ENCODE results near the gene PTPRD.

Gene PTPRD

DNA sequence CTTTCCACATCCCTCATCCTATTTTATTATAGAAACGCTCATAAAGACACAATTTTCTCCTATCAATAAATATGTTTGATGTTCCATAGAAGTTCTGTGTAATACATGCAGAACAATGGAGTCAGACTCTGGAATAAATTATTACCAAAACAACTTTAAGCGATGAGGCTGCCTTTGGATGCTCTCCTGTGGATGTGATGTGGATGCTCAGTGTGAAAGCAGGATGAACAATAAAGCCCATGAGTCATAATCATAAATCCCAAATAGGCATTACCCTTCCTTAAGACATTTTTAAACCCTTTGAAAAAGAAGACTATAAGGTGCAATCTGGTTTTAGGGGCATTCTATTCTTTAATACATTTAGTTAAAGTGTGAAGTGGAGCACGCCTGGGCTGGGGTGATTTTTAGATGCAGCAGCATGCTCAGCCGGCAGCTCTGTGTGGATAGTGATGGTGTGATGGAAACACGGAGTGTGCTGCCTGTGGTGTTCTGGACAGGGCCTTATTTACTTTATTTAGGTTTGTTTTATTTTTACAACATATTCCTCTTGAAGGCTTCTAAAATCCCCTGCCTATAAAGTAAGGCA lies 991.4 kb downstream of the PTPRD start:
- Histone ChIP-seq H3K9me2 (replicated peaks; ENCODE audit: control insufficient read depth, low read length) (no peaks in the 10 kb centered on the region), H3K4me3 (ENCODE audit: low read length) (no peak overlapping the region), H3K79me2 (ENCODE audit: control insufficient read depth, low read length) (no peaks in the 10 kb centered on the region), H3F3A (ENCODE audit: control insufficient read depth, insufficient read depth) (no peaks in the 10 kb centered on the region), H3K4me2 (ENCODE audit: low read length) (no peak overlapping the region), H3K9me3 (ENCODE audit: control insufficient read depth, insufficient read depth, low read length) (no peaks in the 10 kb centered on the region), H4K20me1 (ENCODE audit: control insufficient read depth, insufficient read depth, low read depth, low read length) (no peaks in the 10 kb centered on the region), H3K36me3 (ENCODE audit: control insufficient read depth, low read length) (no peaks in the 10 kb centered on the region), H3K4me1 (ENCODE audit: control insufficient read depth, low read length) (peaks cover 4% of the 10 kb centered on the region; the same call in 1 of the 2 replicates), H3K27me3 (ENCODE audit: control insufficient read depth, low read length) (no peaks in the 10 kb centered on the region), H3K27ac (ENCODE audit: low read depth, low read length) (no peak overlapping the region)
- no peak for TF ChIP-seq EZH2phosphoT487 (IDR thresholded peaks at IDR 0.05; ENCODE audit: borderline replicate concordance, low read length)
- TF ChIP-seq, protein P1, sequence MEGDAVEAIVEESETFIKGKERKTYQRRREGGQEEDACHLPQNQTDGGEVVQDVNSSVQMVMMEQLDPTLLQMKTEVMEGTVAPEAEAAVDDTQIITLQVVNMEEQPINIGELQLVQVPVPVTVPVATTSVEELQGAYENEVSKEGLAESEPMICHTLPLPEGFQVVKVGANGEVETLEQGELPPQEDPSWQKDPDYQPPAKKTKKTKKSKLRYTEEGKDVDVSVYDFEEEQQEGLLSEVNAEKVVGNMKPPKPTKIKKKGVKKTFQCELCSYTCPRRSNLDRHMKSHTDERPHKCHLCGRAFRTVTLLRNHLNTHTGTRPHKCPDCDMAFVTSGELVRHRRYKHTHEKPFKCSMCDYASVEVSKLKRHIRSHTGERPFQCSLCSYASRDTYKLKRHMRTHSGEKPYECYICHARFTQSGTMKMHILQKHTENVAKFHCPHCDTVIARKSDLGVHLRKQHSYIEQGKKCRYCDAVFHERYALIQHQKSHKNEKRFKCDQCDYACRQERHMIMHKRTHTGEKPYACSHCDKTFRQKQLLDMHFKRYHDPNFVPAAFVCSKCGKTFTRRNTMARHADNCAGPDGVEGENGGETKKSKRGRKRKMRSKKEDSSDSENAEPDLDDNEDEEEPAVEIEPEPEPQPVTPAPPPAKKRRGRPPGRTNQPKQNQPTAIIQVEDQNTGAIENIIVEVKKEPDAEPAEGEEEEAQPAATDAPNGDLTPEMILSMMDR (IDR thresholded peaks at IDR 0.05; ENCODE audit: low read depth, low read length, poor library complexity, severe bottlenecking), result no peak

DNA sequence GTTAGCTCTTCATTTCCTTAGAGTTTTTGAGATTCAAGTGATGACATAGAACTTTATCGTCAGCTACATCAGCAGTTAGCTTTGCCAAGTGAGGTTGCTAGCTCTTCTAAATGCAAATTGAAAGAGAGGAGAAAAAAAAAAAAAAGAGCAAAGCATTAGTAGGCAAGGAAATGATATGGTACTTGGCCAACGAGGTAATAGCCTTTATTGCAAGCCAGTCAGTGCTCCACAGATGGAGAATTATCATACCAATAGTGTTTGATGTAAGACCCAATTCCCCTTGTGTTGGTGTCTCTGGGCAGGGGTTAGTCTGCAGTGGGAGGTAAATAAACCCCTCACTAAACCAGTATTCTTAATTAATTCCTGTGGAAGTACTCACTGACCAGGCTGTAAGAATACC lies 992.1 kb downstream of the PTPRD start:
- no peaks in the 10 kb centered on the region for H3K79me2 ChIP-seq (ENCODE audit: control insufficient read depth, low read length)
- H4K20me1 ChIP-seq (ENCODE audit: control insufficient read depth, insufficient read depth, low read depth, low read length), result no peaks in the 10 kb centered on the region
- TF ChIP-seq EZH2phosphoT487 (IDR thresholded peaks at IDR 0.05; ENCODE audit: borderline replicate concordance, low read length), result no peak
- TF ChIP-seq, protein P1 (IDR thresholded peaks at IDR 0.05; ENCODE audit: low read depth, low read length, poor library complexity, severe bottlenecking), result no peak
- H3K4me1 ChIP-seq (ENCODE audit: control insufficient read depth, low read length), result peaks cover 4% of the 10 kb centered on the region; the same call in 1 of the 2 replicates
- H3K27me3 ChIP-seq (ENCODE audit: control insufficient read depth, low read length), result no peaks in the 10 kb centered on the region
- no peaks in the 10 kb centered on the region for H3F3A ChIP-seq (ENCODE audit: control insufficient read depth, insufficient read depth)
- H3K4me2 ChIP-seq (ENCODE audit: low read length), result no peak overlapping the region
- H3K27ac ChIP-seq (ENCODE audit: low read depth, low read length), result no peak overlapping the region
- H3K4me3 ChIP-seq (ENCODE audit: low read length), result no peak overlapping the region
- no peaks in the 10 kb centered on the region for H3K9me3 ChIP-seq (ENCODE audit: control insufficient read depth, insufficient read depth, low read length)
- H3K36me3 ChIP-seq (ENCODE audit: control insufficient read depth, low read length), result no peaks in the 10 kb centered on the region
- H3K9me2 ChIP-seq (replicated peaks; ENCODE audit: control insufficient read depth, low read length), result no peaks in the 10 kb centered on the region

- no peaks in the 10 kb centered on the region for H3K79me2 ChIP-seq (ENCODE audit: control insufficient read depth, low read length)
- H3K9me3 ChIP-seq (ENCODE audit: control insufficient read depth, insufficient read depth, low read length), result peaks cover 1% of the 10 kb centered on the region; the same call in 1 of the 2 replicates
- H4K20me1 ChIP-seq (ENCODE audit: control insufficient read depth, insufficient read depth, low read depth, low read length), result no peaks in the 10 kb centered on the region
- peaks cover 14% of the 10 kb centered on the region for H3F3A ChIP-seq (ENCODE audit: control insufficient read depth, insufficient read depth)
- peaks cover 50% of the 10 kb centered on the region for H3K4me1 ChIP-seq (ENCODE audit: control insufficient read depth, low read length)
- H3K4me3 ChIP-seq (ENCODE audit: low read length), result no peak overlapping the region
- H3K4me2 ChIP-seq (ENCODE audit: low read length), result no peak overlapping the region
- TF ChIP-seq EZH2phosphoT487 (IDR thresholded peaks at IDR 0.05; ENCODE audit: borderline replicate concordance, low read length), result no peak
- TF ChIP-seq, protein P1 (IDR thresholded peaks at IDR 0.05; ENCODE audit: low read depth, low read length, poor library complexity, severe bottlenecking), result no peak
- no peak overlapping the region for H3K27ac ChIP-seq (ENCODE audit: low read depth, low read length)
- H3K9me2 ChIP-seq (replicated peaks; ENCODE audit: control insufficient read depth, low read length), result no peaks in the 10 kb centered on the region
- H3K27me3 ChIP-seq (ENCODE audit: control insufficient read depth, low read length), result no peaks in the 10 kb centered on the region
- H3K36me3 ChIP-seq (ENCODE audit: control insufficient read depth, low read length), result peaks cover 4% of the 10 kb centered on the region
Measured at GRCh38 chr9:9615086-9615485, 997.7 kb downstream of the PTPRD start.

Measured in DOHH2 (cell line).